Fibroblast of skin of left biceps (primary cell): Measurements from ENCODE around the gene MORN1.
A peak's percentile ranks its signal among the peaks of the same experiment; 100 is the strongest.

Experiments
- DNase-seq, 2 experiments: peaks; one replicate each; pipeline ENCODE4 v3.0.0-alpha.2; 2013; ENCODE audit warnings: low read depth in 2 of 2

The MORN1 gene

DNA sequence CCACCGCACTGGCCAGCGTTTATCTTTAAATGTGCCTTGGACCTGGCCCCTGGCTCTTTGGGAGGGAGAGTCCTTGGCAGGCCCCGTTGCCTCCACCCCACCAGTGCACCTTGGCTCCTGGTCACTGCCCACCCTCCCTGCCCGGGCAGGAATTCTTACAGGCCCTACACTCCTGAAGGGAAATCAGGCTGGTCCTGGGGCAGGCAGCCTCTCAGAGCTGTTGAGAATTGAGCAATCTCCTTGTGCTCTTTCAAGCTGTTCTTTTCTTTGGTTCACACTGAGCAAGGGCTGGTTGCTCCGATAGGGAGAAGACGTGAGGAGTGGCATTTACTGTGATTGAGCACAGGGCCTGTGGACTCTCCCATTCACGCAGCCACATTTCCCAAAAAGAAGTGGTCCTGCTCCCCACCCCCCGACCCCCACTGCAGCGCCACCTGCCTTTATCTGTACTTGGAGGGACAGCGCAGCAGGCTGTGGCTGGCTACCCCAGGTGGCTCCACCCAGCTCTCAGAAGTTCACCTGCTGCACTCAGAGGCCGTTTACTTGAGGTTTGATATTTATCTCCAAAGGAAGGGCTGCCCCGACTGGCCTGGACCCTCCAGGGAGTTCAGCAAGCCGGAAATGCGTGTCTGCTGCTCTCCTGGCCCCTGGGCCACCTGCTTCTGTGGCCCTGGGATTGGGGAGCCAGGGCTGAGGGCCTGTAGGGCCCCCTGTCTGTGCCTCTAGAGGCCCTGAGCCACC, 115.4 kb downstream of the MORN1 start:
- DNase-seq, result peak in 1 of 2 experiments; percentile 20

DNA sequence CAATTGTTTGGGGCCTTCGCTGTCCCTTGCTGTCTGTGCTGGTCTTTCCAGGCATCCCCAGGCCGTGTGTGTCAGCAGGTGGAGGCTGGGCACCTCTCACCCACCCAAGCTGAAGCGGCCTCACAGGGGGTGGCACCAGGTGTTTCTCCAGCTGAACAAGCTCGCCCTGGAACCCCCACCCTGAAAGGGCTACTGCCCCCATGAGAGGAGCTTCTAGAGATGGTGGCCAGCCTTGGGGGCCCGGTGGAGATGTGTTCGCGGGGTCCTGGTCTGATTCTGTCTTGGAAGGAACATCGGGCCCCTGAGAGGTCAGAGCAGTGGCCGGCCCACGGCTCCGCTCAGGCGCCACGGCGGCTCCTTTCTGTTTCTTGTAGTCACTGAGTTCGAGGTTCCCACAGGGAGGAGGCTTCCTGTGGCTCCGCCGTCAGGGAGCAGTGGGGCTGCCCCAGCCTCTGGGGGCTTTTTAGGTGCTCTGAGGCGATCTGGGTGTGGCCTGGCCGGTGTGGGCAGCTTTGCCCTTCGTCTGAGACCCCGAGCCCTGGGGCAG, 116.4 kb downstream of the MORN1 start:
- DNase-seq, result no peak

GRCh38 chr1:2274231-2274928, 117.0 kb downstream of the MORN1 start:
- no peak for DNase-seq

GRCh38 chr1:2273401-2274090, 117.8 kb downstream of the MORN1 start:
- no peak for DNase-seq

GRCh38 chr1:2272686-2273400, 118.5 kb downstream of the MORN1 start:
- no peak for DNase-seq

DNA sequence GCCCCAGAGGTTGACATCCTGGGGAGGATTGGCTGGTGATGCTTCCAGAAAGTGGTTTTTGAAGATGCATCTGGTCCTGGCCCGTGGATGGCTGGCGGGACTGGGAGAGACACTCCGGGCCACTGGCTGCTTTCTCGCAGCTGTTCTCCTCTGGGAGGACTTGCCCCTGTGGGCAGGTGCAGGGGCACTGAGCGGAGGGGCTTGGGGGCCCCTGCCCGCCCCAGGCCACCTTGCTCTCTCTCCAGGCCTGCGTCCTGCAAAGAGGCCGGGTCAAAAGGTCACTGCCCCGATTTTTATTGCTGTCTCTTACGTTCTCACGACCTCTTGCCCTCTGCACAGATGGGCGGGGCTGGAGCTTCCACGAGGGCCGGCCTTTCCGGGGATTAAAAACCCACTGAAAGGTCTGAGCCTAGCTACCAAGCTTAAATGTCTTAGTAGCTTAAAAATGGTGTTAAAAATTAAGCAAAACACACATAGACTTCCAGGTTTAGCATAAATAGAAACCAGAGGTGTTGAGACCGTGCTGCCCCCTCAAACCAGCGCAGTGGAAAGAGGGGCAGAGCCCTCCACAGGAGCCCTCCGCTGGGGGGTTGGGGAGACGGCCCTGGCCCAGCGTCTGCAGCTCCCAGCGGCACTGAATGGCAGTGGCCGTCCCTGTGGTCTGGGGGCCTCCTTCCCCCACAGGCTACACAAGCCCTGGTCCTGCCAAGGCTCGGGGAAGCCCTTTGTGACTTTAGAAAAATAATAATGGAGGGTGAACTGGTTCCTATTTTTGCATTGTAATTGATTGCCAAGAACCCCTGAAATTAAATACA, 119.3 kb downstream of the MORN1 start:
- no peak for DNase-seq
